HepG2 (cell line): Measurements from ENCODE around the gene CAPN10. TPM values are rescaled to one million over a fixed set of nuclear protein-coding genes. Genes with fewer than 3 reads are reported as not detected.
A peak's percentile ranks its signal among the peaks of the same experiment; 100 is the strongest.

Experiments used
- ARID5B ChIP-seq: IDR thresholded peaks from 2 replicates; pipeline ENCODE4 v1.4.0; 2020; ENCODE audit warnings: mild to moderate bottlenecking, missing genetic modification reagents
- CBX5 ChIP-seq: sonication (generic); formaldehyde crosslinking; IDR thresholded peaks from 2 replicates; pipeline ENCODE4 v1.4.0; 2020; ENCODE audit warnings: missing genetic modification reagents, borderline replicate concordance
- CHD4 ChIP-seq: fragments of 200-600 bp; sonication (generic); IDR thresholded peaks from 2 replicates; pipeline ENCODE4 v1.7.0; 2017; ENCODE audit warnings: mild to moderate bottlenecking, low read length, borderline replicate concordance
- FOXK1 ChIP-seq: sonication (generic); formaldehyde crosslinking; IDR thresholded peaks from 2 replicates; pipeline ENCODE4 v1.4.0; 2020; ENCODE audit warnings: low read depth, missing genetic modification reagents, borderline replicate concordance
- HMG20B ChIP-seq: conservative IDR thresholded peaks from 2 replicates; pipeline ENCODE4 v1.6.1; 2016; ENCODE audit warnings: missing genetic modification reagents, missing compliant biosample characterization
- KDM5B ChIP-seq: sonication (generic); formaldehyde crosslinking; IDR thresholded peaks from 2 replicates; pipeline ENCODE4 v1.4.0; 2020; ENCODE audit warnings: missing genetic modification reagents, mild to moderate bottlenecking, borderline replicate concordance
- KDM6A ChIP-seq: IDR thresholded peaks from 2 replicates; pipeline ENCODE4 v1.6.1; 2016; ENCODE audit warnings: low read depth
- MAF1 ChIP-seq: sonication (generic); formaldehyde crosslinking; IDR thresholded peaks from 2 replicates; pipeline ENCODE4 v1.5.0; 2020; ENCODE audit warnings: missing genetic modification reagents, borderline replicate concordance
- MIER3 ChIP-seq: IDR thresholded peaks from 2 replicates; pipeline ENCODE4 v1.6.1; 2016; ENCODE audit warnings: missing compliant biosample characterization, borderline replicate concordance
- SALL1 ChIP-seq: sonication (generic); formaldehyde crosslinking; IDR thresholded peaks from 2 replicates; pipeline ENCODE4 v1.8.0; 2022; ENCODE audit warnings: mild to moderate bottlenecking, missing genetic modification reagents
- SCMH1 ChIP-seq: sonication (generic); formaldehyde crosslinking; IDR thresholded peaks from 2 replicates; pipeline ENCODE4 v1.9.0; 2021; ENCODE audit warnings: missing genetic modification reagents, mild to moderate bottlenecking, borderline replicate concordance
- SKIL ChIP-seq: sonication (generic); formaldehyde crosslinking; IDR thresholded peaks from 2 replicates; pipeline ENCODE4 v1.8.0; 2022; ENCODE audit warnings: missing genetic modification reagents, mild to moderate bottlenecking, moderate library complexity, borderline replicate concordance
- ZNF10 ChIP-seq: sonication (generic); formaldehyde crosslinking; IDR thresholded peaks from 2 replicates; pipeline ENCODE4 v1.4.0; 2020; ENCODE audit warnings: mild to moderate bottlenecking, low read depth, missing genetic modification reagents, borderline replicate concordance
- ZNF234 ChIP-seq: sonication (generic); formaldehyde crosslinking; conservative IDR thresholded peaks from 2 replicates; pipeline ENCODE4 v1.5.1; 2020; ENCODE audit warnings: mild to moderate bottlenecking, missing genetic modification reagents
- ZNF430 ChIP-seq: sonication (generic); formaldehyde crosslinking; IDR thresholded peaks from 2 replicates; pipeline ENCODE4 v1.9.0; 2021; ENCODE audit warnings: mild to moderate bottlenecking, missing genetic modification reagents
- ZNF562 ChIP-seq: sonication (generic); formaldehyde crosslinking; IDR thresholded peaks from 2 replicates; pipeline ENCODE4 v1.8.0; 2022; ENCODE audit warnings: missing genetic modification reagents, borderline replicate concordance
- ZNF598 ChIP-seq: sonication (generic); formaldehyde crosslinking; IDR thresholded peaks from 2 replicates; pipeline ENCODE4 v1.5.1; 2020; ENCODE audit warnings: mild to moderate bottlenecking, missing genetic modification reagents, borderline replicate concordance
- ZNF644 ChIP-seq: IDR thresholded peaks from 2 replicates; pipeline ENCODE4 v1.6.1; 2016; ENCODE audit warnings: low read depth
- ZNF703 ChIP-seq: sonication (generic); formaldehyde crosslinking; IDR thresholded peaks from 2 replicates; pipeline ENCODE4 v1.5.1; 2020; ENCODE audit warnings: missing genetic modification reagents, mild to moderate bottlenecking, moderate library complexity, borderline replicate concordance
- ZSCAN5A ChIP-seq: sonication (generic); formaldehyde crosslinking; IDR thresholded peaks from 2 replicates; pipeline ENCODE4 v1.8.0; 2022; ENCODE audit warnings: mild to moderate bottlenecking, missing genetic modification reagents, borderline replicate concordance
- polyA plus RNA-seq, 8 experiments: library from polyadenylated mRNA; depleted of rRNA in 3 of 8; stranded (reverse) in 7 of 8; unstranded in 1 of 8; fragments of >200 nt; fragmentation: Illumina TruSeq in 4 of 8; extraction: Trizol in 4 of 8; gene quantifications; 2 replicates each; pipeline versions ENCODE4 v1.2.1 to v1.2.3, GENCODE V29; 2011 to 2016; ENCODE audit warnings: low read depth in 4 of 8, missing spikeins in 1 of 8, mixed read lengths in 1 of 8; ENCODE audit not compliant: insufficient read depth in 1 of 8
- total RNA-seq, 5 experiments: library from RNA; depleted of rRNA; stranded (reverse); fragments of >200 nt; fragmentation: Illumina TruSeq; extraction: Trizol; gene quantifications; 2 replicates each; pipeline ENCODE4 v1.2.3, GENCODE V29; 2016; ENCODE audit warnings: low read depth in 1 of 5

CAPN10 gene
- total and polyA plus RNA-seq, 2 of the 13 experiments (the other 11 are each of a cell fraction or from before 2014, with no cell fraction given) = 27.6 to 32.4 TPM

DNA sequence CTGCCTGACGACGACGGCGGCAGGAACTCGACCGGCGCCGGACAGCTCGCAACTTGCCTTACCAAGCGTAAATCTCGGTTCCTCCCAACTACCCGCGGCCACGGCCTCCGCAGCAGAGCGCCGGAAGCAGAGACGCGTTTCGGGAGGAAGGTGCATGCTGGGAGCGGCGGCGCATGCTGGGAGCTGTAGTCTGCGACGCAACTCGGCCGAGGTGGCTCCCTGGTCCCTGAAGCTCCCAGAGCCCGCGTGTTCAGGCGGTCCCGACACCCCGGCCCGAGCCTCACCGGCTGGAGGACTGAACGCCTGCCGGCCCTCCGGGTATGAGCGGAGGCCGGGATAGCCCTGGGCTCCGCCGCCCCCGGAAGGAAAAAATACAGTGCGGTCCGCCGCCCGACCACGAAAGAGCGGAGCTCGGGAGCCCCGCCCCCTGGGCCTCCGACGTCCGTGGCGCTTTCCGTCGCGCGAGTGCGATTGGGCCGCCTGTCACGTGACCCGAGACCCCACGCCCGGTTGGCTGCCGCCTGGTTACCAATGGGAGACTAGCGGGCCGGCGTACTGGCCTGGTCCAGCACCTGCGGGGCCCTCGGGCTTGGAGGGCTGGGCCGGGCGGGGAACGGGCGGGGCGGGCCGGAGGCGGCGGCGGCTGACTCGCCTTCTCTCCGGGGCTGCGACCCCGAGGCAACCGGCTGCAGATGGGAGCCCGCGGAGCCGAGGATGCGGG is at the start of gene CAPN10 (continued):
- TF ChIP-seq ARID5B (CRISPR knock-in tag) = 0 out of 2 replicates have a peak, but pooled peaks have one; percentile 44
- 0 out of 2 replicates have a peak, but pooled peaks have one; percentile 28 for TF ChIP-seq ZNF598 (CRISPR knock-in tag)
- TF ChIP-seq ZNF562 (CRISPR knock-in tag) = 0 out of 2 replicates have a peak, but pooled peaks have one; percentile 16
- TF ChIP-seq ZNF430 (CRISPR knock-in tag) = peak; percentile 95
- no peak for TF ChIP-seq ZNF10
- peak; percentile 75; the same call in 1 of the 2 replicates for TF ChIP-seq MIER3 (CRISPR knock-in tag)
- peak; percentile 66 for TF ChIP-seq KDM5B (CRISPR knock-in tag)
- peak; percentile 59; the same call in 1 of the 2 replicates for TF ChIP-seq CBX5 (CRISPR knock-in tag)
- 0 out of 2 replicates have a peak, but pooled peaks have one; percentile 92 for TF ChIP-seq ZNF234 (CRISPR knock-in tag)
- no peak for TF ChIP-seq MAF1 (CRISPR knock-in tag)
- TF ChIP-seq KDM6A (CRISPR knock-in tag) = no peak; the same call in 1 of the 2 replicates
- no peak for TF ChIP-seq ZNF644
- no peak for TF ChIP-seq ZNF703 (CRISPR knock-in tag)
- no peak for TF ChIP-seq SCMH1 (CRISPR knock-in tag)
- peak; percentile 44; the same call in 1 of the 2 replicates for TF ChIP-seq SKIL (CRISPR knock-in tag)
- no peak for TF ChIP-seq CHD4
- no peak for TF ChIP-seq ZSCAN5A
- peak; percentile 51; the same call in 1 of the 2 replicates for TF ChIP-seq SALL1
- TF ChIP-seq HMG20B = no peak; the same call in 1 of the 2 replicates
- peak; percentile 81; the same call in 1 of the 2 replicates for TF ChIP-seq FOXK1 (CRISPR knock-in tag)
